ENCODE measurements around the gene PLEKHO2.

The PLEKHO2 gene

DNA sequence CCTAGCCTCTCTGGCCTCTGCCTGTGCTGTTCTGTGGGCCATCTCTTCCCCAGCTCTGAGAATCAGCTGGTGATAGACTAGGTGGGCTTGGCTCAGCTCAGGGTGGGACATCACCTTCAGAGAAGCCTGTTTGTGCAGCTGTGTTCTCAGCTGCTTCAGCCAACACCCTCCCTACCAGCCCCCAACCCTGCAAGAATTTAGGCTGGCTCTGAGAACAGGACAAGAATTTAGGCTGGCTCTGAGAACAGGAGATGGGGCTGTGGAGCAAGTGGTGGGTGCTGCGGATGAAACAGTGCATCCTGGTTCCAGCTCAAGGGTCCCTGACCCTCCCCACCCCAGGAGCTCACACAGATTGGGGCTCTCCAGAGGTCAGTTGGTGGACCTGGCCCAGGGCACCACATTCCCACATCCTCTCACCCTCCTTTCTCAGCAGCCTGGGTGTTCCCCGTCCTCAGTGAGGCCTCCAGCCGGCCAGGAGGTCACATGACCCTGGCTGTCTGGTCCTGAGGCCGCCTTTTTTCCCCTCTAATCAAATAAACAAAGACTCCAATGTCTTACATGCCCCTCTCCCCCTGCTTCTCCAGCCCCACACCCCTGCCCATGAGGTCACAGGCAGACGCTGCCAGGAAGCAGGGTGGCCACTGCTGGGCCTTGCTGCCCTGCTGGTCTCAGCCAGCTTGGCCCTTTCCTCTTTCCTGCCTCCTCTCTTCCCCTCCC is 14.9 kb downstream of the PLEKHO2 start:
- no peak for FAIRE-seq

DNA sequence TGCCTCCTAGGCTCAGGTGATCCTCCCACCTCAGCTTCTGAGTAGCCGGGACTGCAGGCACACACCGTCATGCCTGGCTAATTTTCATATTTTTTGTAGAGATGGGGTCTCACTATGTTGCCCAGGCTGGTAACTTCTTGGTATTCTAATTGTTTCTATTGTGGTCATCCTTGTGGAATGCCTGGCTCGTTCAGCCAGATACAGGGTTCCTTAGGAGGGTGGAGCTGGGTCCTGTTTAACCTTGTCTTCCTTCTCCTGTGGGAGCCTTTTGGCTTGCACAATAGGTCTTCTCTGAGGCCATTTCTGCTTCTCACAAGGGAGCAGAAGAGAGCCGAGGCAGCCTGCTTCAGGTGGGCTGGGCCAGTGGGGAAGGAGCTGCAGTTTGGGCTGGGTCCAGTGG is 15.7 kb downstream of the PLEKHO2 start:
- FAIRE-seq = no peak

DNA sequence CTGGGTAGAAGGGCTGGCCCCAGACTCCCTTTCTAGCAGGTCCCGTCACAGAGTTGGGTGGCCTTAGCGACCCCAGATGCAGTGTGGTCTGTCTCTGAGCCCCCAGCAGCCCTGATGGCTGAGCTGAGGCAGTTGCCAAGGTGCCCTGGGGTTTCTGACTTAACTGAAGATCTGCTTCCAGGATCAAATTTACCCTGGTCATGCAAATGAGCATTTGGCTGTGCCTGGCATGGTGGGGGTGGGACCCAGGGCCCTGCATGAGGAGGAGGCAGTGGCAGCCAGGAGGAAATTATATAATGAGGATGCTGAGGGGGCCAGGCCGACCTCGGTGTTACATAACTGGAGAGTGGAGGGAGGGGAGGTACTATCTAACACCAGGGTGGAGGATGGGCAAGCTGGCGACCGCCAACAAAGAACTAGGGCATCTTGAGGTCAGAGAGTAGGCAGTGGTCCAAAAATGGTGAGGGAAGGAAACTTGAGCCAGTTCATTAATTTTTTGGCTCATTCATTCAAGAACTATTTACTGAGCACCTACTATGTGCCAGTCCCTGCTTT is 16.4 kb downstream of the PLEKHO2 start:
- no peak for FAIRE-seq

DNA sequence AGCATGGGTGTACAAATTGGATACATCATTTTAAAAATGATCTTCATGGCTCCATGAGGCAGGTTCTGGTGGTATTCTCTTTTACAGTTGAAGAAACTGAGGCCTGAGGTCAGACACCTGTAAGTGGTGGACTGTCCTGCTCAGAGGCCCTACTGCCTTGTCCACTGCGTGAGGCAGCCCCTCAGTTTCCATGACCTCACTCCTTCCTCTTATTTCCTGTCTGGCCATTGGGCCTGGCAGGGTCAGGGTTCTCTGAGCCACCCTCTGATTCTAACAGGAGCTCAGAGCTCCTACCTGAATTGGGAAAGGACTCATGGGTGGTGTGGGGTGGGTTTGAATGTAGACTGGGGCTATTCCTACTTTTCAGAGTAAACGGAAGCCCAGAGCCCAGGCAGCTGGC is 17.5 kb downstream of the PLEKHO2 start:
- no peak for FAIRE-seq

DNA sequence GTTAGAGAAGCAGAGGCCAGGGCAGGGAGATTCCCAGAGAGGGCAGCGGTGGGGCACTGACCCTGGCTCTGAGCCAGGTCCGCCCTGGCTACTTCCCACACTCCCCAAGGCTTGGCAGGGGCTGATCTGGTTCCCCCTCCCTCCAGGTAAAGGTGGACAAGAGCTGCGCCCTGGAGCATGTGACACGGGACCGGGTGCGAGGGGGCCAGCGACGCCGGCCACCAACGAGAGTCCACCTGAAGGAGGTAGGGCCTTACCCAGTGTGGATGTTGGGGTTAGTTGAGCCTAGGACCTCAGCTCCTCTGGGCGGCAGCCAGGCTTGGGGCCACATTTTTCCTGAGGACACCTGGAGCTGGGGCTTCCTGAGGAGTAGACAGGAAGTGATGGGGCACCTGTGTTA is 19.6 kb downstream of the PLEKHO2 start:
- FAIRE-seq = no peak

DNA sequence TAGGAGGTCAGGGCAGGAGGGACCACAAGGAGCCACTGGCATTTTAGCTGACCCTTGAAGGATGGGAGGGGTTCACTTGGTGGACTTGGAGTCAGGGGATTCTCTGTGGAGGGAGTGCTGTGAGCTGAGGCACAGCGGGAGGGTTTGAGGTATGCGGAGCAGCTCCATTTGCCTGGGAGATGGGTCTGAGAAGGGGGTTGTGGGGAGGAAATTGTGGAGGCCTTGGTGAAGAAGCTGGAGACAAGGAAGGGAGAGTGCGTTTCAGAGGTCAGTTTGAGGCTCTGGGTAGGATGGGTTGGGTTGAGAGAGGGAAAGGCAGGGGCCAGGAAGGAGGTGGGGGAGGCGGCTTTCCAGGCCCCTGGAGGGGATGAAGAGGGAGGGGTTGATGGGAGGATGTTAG is 20.2 kb downstream of the PLEKHO2 start:
- FAIRE-seq = no peak

DNA sequence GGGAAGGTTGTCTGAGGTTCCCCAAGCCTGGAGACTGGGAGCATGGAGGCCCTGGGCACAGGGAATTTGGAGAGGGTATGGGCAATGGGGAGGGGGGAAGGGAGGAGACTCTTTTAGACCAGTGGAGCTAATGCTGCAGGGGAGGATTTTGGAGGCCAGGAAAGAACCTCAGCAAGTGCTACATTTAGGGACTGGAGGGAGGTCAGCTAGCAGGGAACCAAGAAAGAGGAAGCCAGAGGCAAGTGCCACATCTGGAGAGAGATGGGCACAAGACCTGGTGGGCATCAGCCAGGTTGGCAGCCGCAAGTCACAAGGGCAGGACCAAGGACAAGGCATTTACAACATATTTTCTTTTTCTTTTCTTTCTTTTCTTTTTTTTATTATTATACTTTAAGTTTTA is 20.7 kb downstream of the PLEKHO2 start:
- FAIRE-seq = no peak

DNA sequence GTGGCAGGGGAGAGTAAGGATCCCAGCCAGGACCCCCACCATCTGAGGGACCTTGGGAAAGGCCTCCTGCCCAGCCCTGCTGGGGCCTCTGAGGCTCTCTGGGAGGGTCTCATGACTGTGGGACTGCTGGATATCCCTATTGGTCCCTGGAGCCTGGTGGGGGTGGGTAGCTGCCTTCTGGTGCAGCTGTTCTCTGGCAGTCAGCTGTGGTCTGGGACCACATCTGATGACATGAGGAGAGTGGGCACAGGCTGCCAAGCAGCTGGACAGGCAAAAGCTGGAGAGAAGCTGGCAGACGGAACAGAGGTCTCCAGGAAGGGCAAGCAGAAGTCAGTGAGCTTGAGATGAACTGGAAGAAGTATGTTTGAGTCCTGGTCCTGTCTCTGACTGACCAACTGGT is 22.4 kb downstream of the PLEKHO2 start:
- no peak for FAIRE-seq

DNA sequence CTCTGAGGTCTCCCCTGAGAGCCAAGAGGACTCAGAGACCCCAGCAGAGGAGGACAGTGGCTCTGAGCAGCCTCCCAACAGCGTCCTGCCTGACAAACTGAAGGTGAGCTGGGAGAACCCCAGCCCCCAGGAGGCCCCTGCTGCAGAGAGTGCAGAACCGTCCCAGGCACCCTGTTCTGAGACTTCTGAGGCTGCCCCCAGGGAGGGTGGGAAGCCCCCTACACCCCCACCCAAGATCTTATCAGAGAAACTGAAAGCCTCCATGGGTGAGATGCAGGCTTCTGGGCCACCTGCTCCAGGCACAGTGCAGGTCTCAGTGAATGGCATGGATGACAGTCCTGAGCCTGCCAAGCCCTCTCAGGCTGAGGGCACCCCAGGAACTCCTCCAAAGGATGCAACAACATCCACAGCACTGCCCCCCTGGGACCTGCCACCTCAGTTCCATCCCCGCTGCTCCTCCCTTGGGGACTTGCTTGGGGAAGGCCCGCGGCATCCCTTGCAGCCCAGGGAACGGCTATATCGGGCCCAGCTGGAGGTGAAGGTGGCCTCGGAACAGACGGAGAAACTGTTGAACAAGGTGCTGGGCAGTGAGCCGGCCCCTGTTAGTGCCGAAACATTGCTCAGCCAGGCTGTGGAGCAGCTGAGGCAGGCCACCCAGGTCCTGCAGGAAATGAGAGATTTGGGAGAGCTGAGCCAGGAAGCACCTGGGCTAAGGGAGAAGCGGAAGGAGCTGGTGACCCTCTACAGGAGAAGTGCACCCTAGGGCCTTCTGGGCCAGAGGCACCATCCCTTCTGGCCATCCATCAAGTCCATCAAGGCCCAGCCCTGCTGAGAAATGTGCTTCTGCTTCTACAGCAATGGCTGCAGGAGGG is 23.6 kb downstream of the PLEKHO2 start:
- FAIRE-seq = no peak

DNA sequence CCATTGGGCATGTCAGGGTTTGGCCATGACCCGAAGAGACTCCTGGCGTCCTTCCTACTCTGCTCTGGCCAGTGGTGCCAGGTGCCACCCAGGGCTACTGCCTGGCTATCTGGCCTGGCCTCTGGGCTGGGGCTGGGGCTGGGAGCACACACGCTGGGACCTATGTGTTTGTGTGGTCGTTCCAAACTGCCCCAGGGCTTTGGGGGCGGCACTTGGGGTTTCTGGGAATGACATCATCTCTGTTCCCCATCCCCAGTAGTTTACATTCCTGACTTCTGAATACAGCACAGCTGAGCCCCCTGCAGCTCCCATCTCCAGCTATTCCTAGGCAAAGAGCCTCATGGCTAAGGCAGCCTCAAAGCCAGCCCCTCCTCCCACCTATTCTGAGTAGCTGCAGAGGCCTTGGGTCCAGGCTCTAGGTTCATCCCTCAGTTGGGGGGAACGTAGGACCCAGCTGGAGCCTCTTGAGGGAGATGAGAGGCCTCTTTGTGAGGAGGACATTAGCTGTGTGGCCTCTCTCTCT is 24.3 kb downstream of the PLEKHO2 start:
- FAIRE-seq = no peak

DNA sequence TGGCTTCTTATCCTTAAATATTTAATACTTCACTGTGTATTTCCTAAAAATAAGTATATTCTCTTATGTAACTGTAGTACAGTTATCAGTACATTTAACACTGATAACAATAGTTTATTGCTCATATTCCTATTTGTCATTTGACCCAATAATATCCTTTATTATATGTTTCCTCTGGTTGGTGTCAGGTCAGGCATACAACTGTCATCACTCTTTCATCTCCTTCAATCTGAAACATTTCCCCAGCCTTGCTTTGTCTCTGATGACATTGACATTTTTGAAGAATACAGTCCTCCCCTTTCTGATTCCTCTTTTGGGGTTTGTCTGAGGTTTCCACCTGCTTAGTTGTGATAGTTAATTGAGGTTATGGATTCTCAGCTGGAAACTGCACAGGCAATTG is 27.8 kb downstream of the PLEKHO2 start:
- FAIRE-seq = no peak

DNA sequence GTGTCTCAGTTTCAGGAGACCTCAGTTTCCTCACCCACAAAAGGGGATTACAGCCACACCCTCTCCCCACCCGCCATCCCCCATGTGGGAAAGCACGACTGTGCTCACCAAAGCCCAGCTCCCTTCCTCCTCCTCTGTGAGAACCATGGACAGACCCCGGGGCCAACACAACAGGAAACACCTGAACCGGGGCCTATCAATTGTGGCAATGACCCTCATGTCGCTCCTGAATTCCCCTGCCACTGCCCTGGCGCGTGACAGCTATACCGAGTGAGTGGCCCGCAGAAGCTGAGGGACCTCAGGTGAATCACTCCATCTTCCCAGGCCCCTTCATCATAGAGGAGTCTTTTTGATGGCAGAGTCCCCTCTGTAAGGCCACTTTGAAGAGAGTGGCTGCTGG is 28.6 kb downstream of the PLEKHO2 start:
- no peak for FAIRE-seq

DNA sequence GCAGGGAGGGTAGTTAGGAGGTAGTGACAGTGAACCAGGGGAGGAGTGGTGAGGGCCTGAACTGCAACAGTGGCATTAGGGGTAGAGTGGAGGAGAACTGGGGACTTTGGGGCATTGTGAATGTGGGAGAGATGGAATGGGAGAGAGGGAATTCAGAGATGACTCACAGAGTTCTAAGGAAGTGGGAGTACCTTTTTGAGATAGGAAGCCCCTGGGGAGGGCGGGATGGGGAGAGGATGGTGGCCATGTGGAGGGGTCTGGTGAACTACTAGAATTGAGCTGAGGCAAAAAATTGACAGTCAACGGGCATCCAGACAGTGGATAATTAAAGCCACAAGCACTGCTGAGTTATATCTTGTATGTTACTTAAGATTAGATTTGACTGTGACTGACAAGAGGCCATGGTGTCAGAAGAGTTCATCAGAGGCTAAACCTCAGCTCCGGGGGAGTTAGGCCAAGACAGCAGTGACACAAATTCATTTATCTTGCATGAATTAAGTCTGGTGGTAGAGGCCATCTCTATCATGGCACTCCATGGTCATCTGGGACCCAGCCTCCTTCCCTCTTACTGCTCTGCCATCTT is 34.0 kb downstream of the PLEKHO2 start:
- no peak for FAIRE-seq

DNA sequence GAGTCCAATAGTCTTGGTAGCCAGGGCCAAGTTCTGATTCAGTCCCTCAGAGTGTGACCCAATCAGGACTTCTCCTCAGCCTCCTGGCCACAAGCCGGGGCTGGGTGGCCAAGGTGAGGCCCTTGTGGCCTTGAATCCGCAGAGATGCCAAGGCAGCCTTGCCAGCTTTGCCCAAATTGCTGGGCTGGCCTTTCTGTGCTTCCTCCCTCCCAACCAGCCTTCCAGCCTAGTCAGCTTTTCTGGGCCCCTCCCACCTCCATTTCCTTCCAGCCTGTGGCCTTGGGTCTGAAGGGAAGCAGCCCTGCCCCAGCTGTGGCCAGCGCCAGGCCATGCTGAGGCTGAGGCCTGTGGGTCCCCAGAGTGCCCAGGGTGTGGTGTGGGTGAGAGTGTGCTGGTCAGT is 35.7 kb downstream of the PLEKHO2 start:
- FAIRE-seq = no peak

DNA sequence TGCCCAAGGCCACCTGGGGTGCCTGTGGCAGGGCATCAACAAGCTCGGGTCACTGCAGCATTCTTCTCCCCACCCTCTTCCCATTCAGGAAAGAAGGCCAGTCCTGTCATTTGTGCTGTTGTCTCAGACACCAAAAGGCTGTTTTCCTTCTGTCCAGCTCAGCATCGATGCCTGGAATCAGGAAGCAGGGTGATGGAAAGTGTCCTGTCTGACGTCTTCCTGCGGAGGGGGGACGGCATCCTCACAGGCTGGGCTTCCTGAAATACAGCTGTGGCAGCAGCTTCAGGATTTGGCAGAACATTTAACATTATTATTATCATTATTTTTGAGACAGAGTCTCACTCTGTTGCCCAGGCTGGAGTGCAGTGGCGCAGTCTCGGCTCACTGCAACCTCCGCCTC is 37.0 kb downstream of the PLEKHO2 start:
- no peak for FAIRE-seq

DNA sequence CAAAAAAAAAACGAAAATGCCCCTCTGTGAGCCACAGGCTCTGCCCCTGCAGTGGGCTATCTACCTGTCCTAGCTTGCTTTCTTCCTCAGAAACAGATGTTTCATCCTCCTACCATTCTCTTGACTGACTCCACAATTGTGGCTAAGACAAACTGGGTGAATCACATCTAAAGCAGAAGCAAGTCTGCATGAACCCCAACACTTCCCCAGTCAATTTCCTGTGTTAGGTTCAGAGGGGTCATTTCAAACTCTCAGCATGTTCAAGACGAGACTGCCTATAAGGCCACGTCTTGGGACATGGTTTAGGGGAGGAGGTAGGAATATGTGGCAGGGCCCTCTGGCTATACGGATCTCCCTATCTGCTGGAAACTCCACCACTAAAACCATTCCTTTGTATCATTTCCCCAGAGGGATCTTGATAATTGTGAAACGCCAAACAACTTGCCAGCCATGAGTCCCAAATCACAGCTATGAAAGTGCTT is 41.4 kb downstream of the PLEKHO2 start:
- FAIRE-seq = no peak

DNA sequence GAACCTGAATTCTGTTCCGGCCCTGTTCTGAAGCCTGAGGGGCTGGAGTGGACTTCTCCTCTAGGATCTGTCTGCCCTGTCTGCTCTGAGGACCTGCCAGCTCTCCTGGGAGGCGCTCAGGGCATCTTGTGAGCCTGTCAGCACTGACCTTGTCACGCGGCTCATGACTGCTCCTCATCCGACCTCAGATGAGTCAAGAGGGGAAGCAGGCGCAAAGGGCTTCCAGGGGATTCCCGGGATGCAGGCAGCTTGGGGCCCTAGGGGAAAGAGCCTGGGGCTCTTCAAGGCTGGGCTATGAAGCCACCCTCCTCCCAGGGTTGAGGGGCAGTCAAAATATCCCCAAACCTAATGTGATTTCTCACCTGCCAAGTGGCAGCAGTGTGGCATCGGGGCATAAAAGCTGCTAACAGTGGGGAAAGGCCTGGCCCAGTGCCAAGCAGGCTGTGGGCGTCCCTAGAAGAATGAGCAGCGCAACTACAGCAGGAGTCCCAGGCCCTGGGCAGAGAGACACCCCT is 42.3 kb downstream of the PLEKHO2 start:
- FAIRE-seq = no peak

DNA sequence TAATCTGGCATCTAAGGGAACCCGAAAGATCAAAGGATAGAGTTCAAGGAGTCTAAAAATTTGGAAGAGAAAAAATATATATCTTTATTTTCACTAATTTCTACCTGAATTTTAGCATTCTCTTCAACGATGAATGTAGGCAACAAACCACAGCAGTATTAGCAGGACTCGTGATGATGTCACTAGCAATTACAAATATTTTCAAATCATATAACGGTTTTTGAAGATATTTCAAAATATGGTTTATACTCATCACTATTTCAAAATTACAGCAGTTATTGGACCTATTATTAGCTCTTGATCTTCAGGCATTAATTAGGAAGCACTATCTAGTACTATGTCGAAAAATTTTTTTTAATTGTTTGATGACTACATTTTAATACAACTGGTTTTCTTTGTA is 43.0 kb downstream of the PLEKHO2 start:
- no peak for FAIRE-seq

DNA sequence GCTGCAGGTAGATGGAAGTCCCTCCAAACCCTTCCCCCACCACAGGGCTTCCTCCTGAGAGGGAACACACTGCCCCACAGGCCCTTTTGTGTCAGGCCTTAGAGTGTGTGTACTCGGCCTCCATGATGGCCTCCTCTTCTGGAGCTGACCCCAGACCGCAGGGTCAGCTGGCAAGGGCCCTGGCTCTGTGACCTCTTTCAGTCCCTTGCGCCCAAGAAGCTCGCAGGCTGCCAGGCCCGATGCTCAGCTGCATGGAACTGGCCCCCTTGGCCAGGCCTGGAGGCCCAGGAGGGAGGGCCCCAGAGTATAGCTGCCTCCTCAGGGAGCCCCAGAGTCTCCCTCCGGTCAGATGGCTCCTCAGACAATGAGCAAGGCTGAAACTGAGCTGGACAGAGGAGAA is 46.6 kb downstream of the PLEKHO2 start:
- no peak for FAIRE-seq

DNA sequence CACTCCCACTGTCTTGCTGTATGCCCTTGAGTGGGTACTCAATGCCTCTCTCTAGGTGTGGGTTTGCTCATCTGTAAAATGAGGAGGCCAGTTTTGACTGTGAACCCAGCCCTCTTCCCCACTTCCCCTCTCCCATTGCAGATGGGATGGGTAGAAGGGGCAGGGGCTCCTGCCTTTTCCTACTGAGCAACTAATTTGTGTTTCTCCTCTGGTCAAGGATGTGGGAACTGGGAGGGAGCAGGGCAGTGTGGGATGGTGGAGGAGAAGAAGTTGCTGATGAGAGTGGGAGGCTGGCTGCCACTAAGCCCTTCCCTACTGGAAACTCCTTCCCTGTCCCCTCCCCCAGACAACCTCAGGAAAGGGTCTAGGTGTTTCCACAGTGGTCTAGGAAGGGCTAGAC is 49.8 kb downstream of the PLEKHO2 start:
- no peak for FAIRE-seq

DNA sequence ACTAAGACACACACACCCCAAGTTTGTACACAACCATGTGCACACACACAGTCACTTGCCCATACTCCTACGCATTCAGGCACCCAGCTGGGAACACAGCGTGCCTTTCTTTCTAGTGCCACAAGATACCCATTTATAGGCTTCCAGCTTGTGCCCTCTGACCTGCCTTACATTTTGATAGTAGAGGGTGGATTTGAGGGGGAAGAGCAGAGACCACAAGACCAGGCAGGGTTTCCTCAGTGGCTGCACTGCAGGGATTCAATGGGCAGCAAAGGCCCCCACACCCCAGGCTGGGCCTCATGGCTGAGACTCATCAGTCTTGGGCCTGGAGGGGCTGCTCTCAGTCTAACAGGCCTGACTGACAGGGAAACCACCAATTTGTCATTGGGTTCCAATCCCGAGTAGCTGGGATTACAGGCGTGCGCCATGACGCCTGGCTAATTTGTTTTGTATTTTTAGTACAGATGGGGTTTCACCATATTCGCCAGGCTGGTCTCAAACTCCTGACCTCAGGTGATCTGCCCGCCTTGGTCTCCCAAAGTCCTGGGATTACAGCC is 51.2 kb downstream of the PLEKHO2 start:
- no peak for FAIRE-seq

DNA sequence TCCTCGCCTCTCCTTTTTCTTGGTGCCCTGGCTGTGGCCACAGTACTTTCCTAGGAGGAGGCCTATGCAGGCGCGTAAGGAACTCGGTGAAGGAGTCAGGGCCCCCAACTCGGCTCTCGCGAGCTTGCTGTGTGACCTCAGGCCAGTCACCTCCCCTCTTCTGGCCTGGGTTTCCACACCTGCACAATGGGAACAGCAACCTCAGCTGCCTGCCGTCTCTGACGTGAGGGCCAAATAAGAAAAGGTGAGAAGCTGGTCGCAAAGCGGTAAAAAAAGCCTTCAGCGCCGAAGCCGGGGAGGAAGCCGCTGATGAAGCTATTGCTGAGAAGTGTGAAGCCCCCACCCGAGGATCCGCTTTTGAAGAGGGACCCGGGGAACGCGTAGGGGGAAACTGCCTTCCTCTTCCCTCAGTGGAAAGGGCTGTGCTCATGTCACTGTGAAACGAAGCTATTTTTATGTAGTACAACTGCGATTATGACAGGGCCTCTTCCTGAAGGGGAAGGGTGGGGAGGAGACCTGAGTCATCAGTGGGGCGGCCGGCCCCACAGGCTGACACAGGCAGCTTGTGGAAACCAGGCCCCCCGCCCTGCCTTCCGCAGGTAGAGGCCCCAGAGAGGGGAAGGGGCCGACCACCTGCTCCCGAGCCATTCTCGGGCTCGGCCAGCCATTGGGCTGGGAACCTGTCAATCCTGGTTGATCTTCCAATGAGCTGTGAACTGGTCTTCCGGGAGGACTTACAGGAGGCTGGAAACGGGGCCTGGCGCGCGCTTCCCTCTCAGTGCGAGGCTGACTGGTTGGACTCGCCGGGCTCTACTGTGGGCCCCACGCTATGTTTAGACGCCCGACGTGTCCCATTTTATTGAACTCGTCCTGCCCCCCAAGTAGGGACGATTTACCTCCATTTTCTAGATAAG is 52.0 kb downstream of the PLEKHO2 start:
- FAIRE-seq = no peak

Data from endometrium (tissue), 2 donors.